Gastrocnemius medialis (tissue), 4 donors: ENCODE data around the gene RYK. TPM values are rescaled to one million over a fixed set of nuclear protein-coding genes. Genes with fewer than 3 reads are reported as not detected.

Experiments used
- ATAC-seq, 2 donors: fragments of 150-250 bp; one replicate each; pipeline ENCODE4 v1.9.1; 2016
- DNase-seq, 2 donors: peaks; one replicate each; pipeline ENCODE4 v3.0.0-alpha.2; 2019
- H3K27ac ChIP-seq, 4 donors: fragments of 200-600 bp; sonication (generic); 1 replicate in 1 of 4; 2 replicates in 3 of 4; pipeline ENCODE4 v1.5.1; 2016 to 2018; ENCODE audit warnings: mild to moderate bottlenecking in 2 of 4, moderate library complexity in 1 of 4
- H3K27me3 ChIP-seq, 3 donors: fragments of 200-600 bp; sonication (generic) in 2 of 3; 1 replicate in 1 of 3; 2 replicates in 2 of 3; pipeline versions ENCODE4 v1.5.1 to v1.6.0; 2016 to 2019; ENCODE audit warnings: mild to moderate bottlenecking in 1 of 3, moderate library complexity in 1 of 3
- H3K36me3 ChIP-seq, 2 donors: fragments of 200-600 bp; sonication (generic) in 1 of 2; one replicate each; pipeline ENCODE4 v1.5.1; 2017 to 2018
- H3K4me1 ChIP-seq, 2 donors: fragments of 200-600 bp; sonication (generic) in 1 of 2; one replicate each; pipeline ENCODE4 v1.5.1; 2016 to 2017; ENCODE audit warnings: mild to moderate bottlenecking in 2 of 2
- H3K4me3 ChIP-seq, 4 donors: fragments of 200-600 bp; sonication (generic) in 3 of 4; 1 replicate in 1 of 4; 2 replicates in 3 of 4; pipeline ENCODE4 v1.5.1; 2016 to 2019; ENCODE audit warnings: mild to moderate bottlenecking in 2 of 4
- H3K9me3 ChIP-seq, 3 donors: fragments of 200-600 bp; sonication (generic) in 2 of 3; 1 replicate in 1 of 3; 2 replicates in 2 of 3; pipeline ENCODE4 v1.5.1; 2016 to 2019
- CTCF ChIP-seq, 5 experiments: fragments of 450-650 bp in 3 of 5; fragments of 200-600 bp in 2 of 5; sonication (generic) in 2 of 5; IDR thresholded peaks in 4 of 5; conservative IDR thresholded peaks in 1 of 5; 1 replicate in 4 of 5; 2 replicates in 1 of 5; pipeline ENCODE4 v1.5.1; 2016 to 2019; ENCODE audit warnings: antibody characterized with exemption in 5 of 5, mild to moderate bottlenecking in 3 of 5, moderate library complexity in 3 of 5
- POLR2A ChIP-seq, 2 donors: fragments of 450-650 bp; IDR thresholded peaks; one replicate each; pipeline ENCODE4 v1.6.1; 2017; ENCODE audit warnings: antibody characterized with exemption in 2 of 2, mild to moderate bottlenecking in 2 of 2, moderate library complexity in 2 of 2
- in situ Hi-C, 4 donors: fragments of 200-750 bp; cut with MboI; loops; one replicate each; pipeline versions ENCODE4 v1.15.0 to v1.8.0; 2017; ENCODE audit warnings: low sequenced_read_pairs in 4 of 4
- intact Hi-C: fragments of 100-400 bp; cut with DNase I; formaldehyde crosslinking; loops from one replicate; pipeline ENCODE4 v1.15.1; 2023; ENCODE audit warnings: low total_unique reads
- total RNA-seq, 4 donors: library from RNA; depleted of rRNA; stranded (reverse); fragments of >200 nt; gene quantifications; one replicate each; pipeline versions ENCODE4 v1.1.0 to v1.2.3, GENCODE V29; 2016

RYK gene
- total RNA-seq, 4 donors from 2014 or later: 25.8 to 42.4 (median 35.0) TPM

DNA sequence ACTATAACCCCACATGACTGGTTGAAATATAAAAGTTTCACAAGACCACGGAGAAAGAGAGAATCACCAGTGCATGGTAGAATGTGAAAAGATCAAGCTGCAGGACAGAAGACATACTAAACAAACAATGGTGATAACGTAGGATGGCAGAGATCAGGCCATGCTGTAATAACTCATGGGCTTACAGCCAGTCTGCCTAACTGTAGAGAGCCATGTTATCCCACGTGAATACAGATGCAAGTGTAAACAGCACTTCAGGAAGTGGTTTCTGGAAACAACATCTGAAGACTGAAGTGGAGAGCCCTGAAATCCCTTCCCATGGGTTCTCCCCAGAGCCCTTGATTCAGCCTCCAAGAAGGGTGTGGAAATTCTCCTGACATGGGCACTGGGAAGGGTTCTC, 117.7 kb downstream of the RYK start:
- TF ChIP-seq POLR2A (IDR thresholded peaks at IDR 0.05): no peak
- no peak for TF ChIP-seq CTCF (IDR thresholded peaks at IDR 0.05 in 4 of 5, conservative IDR thresholded peaks at IDR 0.05 in 1 of 5)
- ATAC-seq (no peak), DNase-seq (no peak)
- Histone ChIP-seq H3K36me3 (no peaks in the 10 kb centered on the region), H3K4me1 (no peaks in the 10 kb centered on the region), H3K27ac (no peak overlapping the region), H3K9me3 (no peaks in the 10 kb centered on the region), H3K4me3 (no peak overlapping the region), H3K27me3 (no peaks in the 10 kb centered on the region)
- intact Hi-C loops (no loop called here), in situ Hi-C loops (no loop called here)

GRCh38 chr3:134126153-134126552, 124.5 kb downstream of the RYK start:
- in situ Hi-C loops: no loop called here

DNA sequence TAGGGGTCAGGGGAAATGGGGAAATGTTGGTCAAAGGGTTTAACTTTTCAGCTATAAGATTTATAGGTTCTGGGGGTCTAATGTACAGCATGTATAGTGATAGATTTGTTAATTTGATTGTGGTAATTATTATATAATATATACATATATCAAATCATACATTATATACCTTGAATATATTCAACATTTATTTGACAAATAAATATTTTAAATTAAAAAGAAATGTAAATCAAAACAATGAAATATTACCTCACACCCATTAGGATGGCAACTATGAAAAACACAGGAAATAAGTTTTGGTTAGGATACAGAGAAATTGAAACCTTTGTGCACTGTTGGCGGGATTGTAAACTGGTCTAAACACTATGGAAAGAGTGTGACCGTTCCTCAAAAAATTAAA, 135.9 kb downstream of the RYK start:
- in situ Hi-C loops: no loop called here
- DNase-seq: no peak
- Histone ChIP-seq H3K4me1 (no peaks in the 10 kb centered on the region), H3K4me3 (no peak overlapping the region), H3K27ac (no peak overlapping the region), H3K27me3 (no peaks in the 10 kb centered on the region), H3K9me3 (peaks cover 0 to 3% (median 0%) of the 10 kb centered on the region in 3 donors), H3K36me3 (no peaks in the 10 kb centered on the region)
- TF ChIP-seq CTCF (IDR thresholded peaks at IDR 0.05 in 4 of 5, conservative IDR thresholded peaks at IDR 0.05 in 1 of 5): no peak
- no peak for TF ChIP-seq POLR2A (IDR thresholded peaks at IDR 0.05)
- no peak for ATAC-seq
- intact Hi-C loops: no loop called here

More at GRCh38 chr3:134126153-134126552, 124.5 kb downstream of the RYK start:
- ATAC-seq (no peak), DNase-seq (no peak)
- no peaks in the 10 kb centered on the region for H3K9me3 ChIP-seq
- intact Hi-C loops: no loop called here
- TF ChIP-seq POLR2A (IDR thresholded peaks at IDR 0.05) (no peak), CTCF (IDR thresholded peaks at IDR 0.05 in 4 of 5, conservative IDR thresholded peaks at IDR 0.05 in 1 of 5) (no peak)
- H3K4me1 ChIP-seq: no peaks in the 10 kb centered on the region
- no peak overlapping the region for H3K4me3 ChIP-seq
- no peaks in the 10 kb centered on the region for H3K36me3 ChIP-seq
- no peaks in the 10 kb centered on the region for H3K27me3 ChIP-seq
- no peak overlapping the region for H3K27ac ChIP-seq

DNA sequence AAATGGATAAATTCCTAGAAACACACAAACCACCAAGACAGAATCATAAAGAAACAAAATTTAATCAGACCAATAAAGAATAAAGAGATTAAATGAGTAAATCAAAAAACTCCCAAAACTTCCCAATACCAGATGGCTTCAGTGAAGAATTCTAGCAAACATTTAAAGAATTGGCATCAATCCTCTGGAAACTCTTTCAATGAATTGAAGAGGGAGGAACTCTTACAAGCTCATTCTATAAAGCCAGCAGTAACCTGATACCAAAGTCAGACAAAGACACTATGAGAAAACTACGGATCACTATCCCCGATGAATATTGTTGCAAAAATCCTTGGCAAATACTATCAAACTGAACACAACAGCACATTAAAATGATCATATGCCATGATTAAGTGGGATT, 139.0 kb downstream of the RYK start:
- Histone ChIP-seq H3K4me1 (no peaks in the 10 kb centered on the region), H3K36me3 (no peaks in the 10 kb centered on the region), H3K9me3 (no peaks in the 10 kb centered on the region), H3K27me3 (no peaks in the 10 kb centered on the region), H3K4me3 (no peak overlapping the region), H3K27ac (no peak overlapping the region)
- ATAC-seq (no peak), DNase-seq (no peak)
- intact Hi-C loops: no loop called here
- TF ChIP-seq POLR2A (IDR thresholded peaks at IDR 0.05) (no peak), CTCF (IDR thresholded peaks at IDR 0.05 in 4 of 5, conservative IDR thresholded peaks at IDR 0.05 in 1 of 5) (no peak)
- in situ Hi-C loops: no loop called here

GRCh38 chr3:134110963-134111362, 139.7 kb downstream of the RYK start:
- DNase-seq: no peak
- no peak overlapping the region for H3K27ac ChIP-seq
- ATAC-seq: no peak
- intact Hi-C loops (no loop called here), in situ Hi-C loops (no loop called here)
- TF ChIP-seq CTCF (IDR thresholded peaks at IDR 0.05 in 4 of 5, conservative IDR thresholded peaks at IDR 0.05 in 1 of 5) (no peak), POLR2A (IDR thresholded peaks at IDR 0.05) (no peak)
- H3K27me3 ChIP-seq: no peaks in the 10 kb centered on the region
- no peaks in the 10 kb centered on the region for H3K36me3 ChIP-seq
- H3K4me1 ChIP-seq: no peaks in the 10 kb centered on the region
- no peaks in the 10 kb centered on the region for H3K9me3 ChIP-seq
- H3K4me3 ChIP-seq: no peak overlapping the region
